Adipose tissue (tissue), 3 donors: Measurements from ENCODE around the gene CKS1B. TPM values are rescaled to one million over a fixed set of nuclear protein-coding genes. Genes with fewer than 3 reads are reported as not detected.
"Not testable (repeated sequence)": the region's sequence is repeated elsewhere in the genome, so short reads cannot be mapped to it uniquely, and the experiment has no call there.

Source experiments
- H3K27ac ChIP-seq: one replicate; pipeline ENCODE4 v1.5.1; 2013; ENCODE audit warnings: low read depth, low read length
- WGBS, 3 donors: extraction: QIAGEN DNeasy Blood & Tissue Kit; methylation state at CpG; one replicate each; pipeline ENCODE4 v1.1.7; 2013; 5-methylcytosine and 5-hydroxymethylcytosine counted together
- polyA plus RNA-seq, 3 donors: library from polyadenylated mRNA; stranded (reverse); fragments of 200-250 nt; gene quantifications; one replicate each; pipeline ENCODE4 v1.2.3, GENCODE V29; 2013
- donor health status: healthy with polysubstance abuse.
- donor health status: Bipolar disorder and iron deficiency.
- donor health status: healthy.

CKS1B gene
- polyA plus RNA-seq, 3 donors: 23.6 to 88.9 (median 76.3) TPM

- peak overlapping the region; percentile 80 for H3K27ac ChIP-seq
- 3 to 6% (median 4%) methylated on average over 35 to 37 of the region's 37 CpGs for WGBS, 3 donors
Measured at GRCh38 chr1:154973344-154974101, 958 bp upstream of the CKS1B start.

GRCh38 chr1:154974808-154975408 lies 427 bp downstream of the CKS1B start:
- peak overlapping the region; percentile 77 for H3K27ac ChIP-seq
- 0% methylated on average over 30 of the region's 30 CpGs for WGBS, 3 donors

DNA sequence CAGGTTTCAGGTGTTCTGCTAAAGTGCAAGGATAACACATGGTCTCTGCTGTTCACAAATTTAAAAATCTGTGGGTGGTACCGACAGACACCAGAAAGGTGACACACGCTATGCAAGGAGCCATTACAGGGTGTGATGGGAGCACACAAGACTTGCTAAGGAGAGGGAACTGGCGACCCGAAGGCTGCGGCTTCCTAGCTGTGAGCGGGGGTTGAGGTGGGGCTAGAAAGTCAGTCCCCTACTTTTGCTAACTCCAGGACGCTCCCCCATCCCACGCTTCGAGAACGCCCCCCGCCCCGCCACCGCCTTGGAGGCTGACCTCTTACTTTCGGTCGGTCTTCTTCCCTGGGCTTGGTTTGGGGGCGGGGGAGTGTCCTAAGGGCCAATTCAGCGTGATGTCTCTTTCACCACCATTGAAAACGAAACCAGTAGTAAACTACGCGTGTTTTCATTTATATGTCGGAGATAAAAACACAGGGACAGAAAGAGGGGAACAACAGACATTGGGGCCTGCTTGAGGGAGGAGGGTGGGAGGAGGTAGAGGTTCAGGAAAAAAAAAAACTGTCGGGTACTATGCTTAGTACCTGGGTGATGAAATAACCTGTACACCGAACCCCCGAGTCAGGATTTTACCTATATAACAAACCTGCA lies 1.1 kb downstream of the CKS1B start:
- peak overlapping the region; percentile 77 for H3K27ac ChIP-seq

DNA sequence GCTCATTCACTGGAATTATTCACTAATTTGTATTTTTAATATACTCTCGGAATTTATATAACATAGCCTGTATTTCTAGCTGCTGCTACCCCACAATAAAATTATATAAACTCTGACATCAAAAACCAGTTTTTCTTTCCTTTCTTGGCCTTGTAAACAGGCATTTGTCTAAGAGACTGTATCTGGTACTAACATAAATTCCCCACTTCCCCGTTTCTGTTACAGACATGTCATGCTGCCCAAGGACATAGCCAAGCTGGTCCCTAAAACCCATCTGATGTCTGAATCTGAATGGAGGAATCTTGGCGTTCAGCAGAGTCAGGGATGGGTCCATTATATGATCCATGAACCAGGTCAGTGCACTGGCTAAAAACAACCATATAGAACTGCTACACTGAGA lies 3.3 kb downstream of the CKS1B start:
- 49 to 60% (median 60%) methylated on average over 3 of the region's 3 CpGs for WGBS, 3 donors

More for the DNA sequence above, 1.1 kb downstream of the CKS1B start:
- 0 to 1% (median 0%) methylated on average over 24 of the region's 24 CpGs for WGBS, 3 donors

DNA sequence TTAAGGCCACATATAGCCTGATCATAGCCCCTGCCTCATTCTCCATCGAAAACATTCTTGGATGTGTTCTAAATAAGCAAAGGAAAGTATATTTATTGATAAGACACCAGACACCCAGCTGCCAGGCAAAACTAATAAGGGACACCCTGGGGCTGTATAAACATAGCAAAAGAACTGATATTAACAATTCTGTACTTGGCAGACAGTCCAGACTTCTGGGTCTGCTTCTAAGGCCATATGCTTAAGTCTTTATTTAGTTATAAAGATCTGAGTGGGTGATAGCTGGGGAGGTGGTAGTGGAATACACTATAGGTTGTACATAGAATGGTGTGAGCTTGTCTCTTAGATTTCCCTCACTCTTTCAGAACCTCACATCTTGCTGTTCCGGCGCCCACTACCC lies 3.9 kb downstream of the CKS1B start:
- H3K27ac ChIP-seq: no peak overlapping the region
- WGBS, 3 donors: 94 to 96% (median 95%) methylated on average over 3 of the region's 3 CpGs

More for the DNA sequence above, 3.3 kb downstream of the CKS1B start:
- H3K27ac ChIP-seq: not testable (repeated sequence)

DNA sequence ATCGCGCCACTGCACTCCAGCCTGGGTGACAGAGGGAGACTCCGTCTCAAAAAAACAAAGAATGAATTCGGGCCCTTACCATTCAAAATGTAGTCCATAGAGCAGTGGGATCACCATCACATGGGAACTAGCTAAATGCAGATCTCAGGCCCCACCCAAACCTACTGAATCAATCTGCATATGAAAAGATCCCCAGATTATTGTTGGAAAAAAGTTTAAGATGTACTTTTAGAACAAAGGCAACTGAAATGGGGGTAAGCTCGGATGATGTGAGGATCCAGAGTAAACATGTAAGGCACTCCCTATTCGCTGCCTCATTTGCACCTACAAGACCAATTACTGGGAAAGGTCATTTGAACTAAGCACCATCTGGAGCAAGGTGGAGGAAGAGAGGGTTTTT lies 7.9 kb downstream of the CKS1B start:
- H3K27ac ChIP-seq: no peak overlapping the region

DNA sequence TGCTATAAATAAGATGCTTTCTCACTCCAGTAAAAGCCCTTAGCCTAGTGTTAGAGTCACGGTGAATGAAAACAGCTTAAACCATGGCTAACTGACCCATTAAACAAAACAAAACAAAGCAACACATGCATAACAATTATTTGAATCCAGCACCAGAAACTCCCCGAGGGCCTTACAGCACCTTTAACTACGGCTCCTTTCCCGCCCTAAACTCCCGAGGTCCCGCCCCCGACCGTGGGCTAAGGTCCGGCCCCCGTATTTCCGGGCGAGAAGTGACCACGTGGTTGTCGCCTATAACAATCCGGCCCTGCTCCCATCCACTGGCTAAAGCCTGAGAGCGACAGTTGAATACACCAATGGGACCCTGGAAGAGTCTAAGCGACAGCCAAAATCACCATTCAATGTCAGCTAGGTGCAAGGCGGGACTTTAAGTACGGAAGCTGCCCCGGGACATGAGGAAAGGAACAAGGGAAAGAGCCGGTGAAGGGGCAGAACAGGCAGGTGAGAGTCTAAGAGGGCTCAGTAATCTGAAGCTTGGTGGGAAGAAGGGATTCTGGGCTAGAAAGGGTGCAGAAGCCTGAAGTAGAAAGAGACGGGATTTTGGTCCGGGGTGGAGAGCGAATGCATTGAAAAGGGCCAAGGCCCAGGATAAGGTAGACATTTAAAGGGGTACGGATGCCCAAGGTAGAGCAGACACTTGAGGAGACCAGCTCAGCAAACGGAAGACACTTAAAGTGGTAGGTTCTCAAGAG lies 8.6 kb downstream of the CKS1B start, which contains the start of gene FLAD1:
Gene FLAD1, plus strand, starts transcription at position 448 of the 752 bp plus-strand sequence. CDS start 351 bp downstream, outside the sequence.
- 0 to 1% (median 0%) methylated on average over 26 of the region's 26 CpGs for WGBS, 3 donors
- H3K27ac ChIP-seq: no peak within 1 kb of the TSS

More for the DNA sequence above, 7.9 kb downstream of the CKS1B start:
- 60 to 68% (median 62%) methylated on average over 6 of the region's 6 CpGs for WGBS, 3 donors

DNA sequence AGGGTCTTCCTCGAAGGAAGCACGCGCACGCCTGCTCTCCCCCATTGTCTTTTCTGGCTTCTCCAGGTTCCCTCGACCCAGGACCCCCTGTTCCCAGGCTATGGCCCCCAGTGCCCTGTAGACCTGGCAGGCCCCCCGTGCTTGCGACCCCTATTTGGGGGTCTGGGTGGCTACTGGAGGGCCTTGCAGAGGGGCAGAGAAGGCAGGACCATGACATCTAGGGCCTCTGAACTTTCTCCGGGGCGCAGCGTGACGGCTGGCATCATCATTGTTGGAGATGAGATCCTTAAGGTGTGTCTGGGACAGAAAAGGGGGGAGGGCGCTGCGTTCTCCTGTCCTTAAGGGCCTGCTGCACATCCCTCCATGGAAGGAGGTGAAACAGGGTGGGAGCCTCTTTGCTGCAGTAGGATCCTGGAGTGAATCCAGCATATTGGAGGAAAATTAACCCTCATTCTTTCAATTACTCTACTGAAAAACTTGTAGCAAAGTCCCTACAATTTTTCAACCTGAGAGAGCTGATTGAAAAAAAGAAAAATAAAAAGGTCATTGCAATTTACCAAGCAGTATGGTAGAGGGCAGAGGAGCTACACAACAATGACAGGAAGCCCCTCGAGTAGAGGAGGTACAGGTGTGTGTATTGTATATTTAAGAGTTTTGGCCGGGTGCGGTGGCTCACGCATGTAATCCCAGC lies 9.4 kb downstream of the CKS1B start:
- no peak overlapping the region for H3K27ac ChIP-seq

GRCh38 chr1:154986736-154987135 lies 12.3 kb downstream of the CKS1B start:
- 85 to 91% (median 91%) methylated on average over 4 of the region's 4 CpGs for WGBS, 3 donors
- H3K27ac ChIP-seq: not testable (repeated sequence)

More for the DNA sequence above, 9.4 kb downstream of the CKS1B start:
- 13 to 17% (median 16%) methylated on average over 17 of the region's 17 CpGs for WGBS, 3 donors

GRCh38 chr1:154987326-154987725 lies 12.8 kb downstream of the CKS1B start:
- no peak overlapping the region for H3K27ac ChIP-seq
- 51 to 62% (median 59%) methylated on average over 6 of the region's 6 CpGs for WGBS, 3 donors

DNA sequence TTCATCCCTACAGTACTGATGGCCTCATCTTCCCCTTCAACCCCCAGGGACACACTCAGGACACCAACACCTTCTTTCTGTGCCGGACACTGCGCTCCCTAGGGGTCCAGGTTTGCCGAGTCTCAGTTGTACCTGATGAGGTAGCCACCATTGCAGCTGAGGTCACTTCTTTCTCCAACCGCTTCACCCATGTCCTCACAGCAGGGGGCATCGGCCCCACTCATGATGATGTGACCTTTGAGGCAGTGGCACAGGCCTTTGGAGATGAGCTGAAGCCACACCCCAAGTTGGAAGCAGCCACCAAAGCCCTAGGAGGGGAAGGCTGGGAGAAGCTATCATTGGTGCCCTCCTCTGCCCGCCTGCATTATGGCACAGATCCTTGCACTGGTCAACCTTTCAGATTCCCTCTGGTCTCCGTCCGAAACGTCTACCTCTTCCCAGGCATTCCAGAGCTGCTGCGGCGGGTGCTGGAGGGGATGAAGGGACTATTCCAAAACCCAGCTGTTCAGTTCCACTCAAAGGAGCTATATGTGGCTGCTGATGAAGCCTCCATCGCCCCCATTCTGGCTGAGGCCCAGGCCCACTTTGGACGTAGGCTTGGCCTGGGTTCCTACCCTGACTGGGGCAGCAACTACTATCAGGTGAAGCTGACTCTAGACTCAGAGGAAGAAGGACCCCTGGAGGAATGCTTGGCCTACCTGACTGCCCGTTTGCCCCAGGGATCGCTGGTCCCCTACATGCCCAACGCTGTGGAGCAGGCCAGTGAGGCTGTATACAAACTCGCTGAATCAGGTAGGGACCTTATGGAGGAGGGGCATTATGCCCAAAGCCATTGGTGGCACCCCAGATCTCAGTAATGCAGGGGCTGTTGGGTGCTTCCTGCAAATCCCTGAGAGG lies 13.8 kb downstream of the CKS1B start:
- H3K27ac ChIP-seq: no peak overlapping the region
- WGBS, 3 donors: 86 to 90% (median 89%) methylated on average over 17 of the region's 17 CpGs

DNA sequence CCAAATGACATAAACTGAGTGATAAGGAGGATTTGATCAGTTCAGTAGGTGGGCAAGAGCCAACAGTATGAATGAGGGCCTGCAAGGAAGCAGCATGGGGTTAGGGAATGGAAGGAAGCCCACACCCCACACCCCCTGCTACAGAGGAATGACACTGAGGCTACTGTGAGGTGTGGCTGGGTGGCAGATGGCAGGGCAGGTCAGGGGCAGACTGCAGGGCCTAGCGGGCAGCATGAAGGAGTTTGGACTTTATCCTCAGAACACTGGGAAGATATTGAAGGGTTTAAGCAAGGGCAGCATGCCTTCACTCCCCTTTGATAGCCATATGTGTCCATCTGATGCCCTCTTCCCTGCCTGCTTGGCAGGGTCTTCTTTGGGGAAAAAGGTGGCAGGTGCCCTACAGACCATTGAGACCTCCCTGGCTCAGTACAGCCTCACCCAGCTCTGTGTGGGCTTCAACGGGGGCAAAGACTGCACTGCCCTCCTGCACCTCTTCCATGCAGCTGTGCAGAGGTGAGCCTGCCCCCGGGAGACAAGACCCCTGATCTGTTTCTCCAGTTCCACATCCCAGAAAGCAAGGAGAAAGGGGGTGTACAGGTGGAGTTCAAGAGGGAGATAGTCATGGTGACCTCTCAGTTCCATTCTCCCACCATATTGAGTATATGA lies 14.8 kb downstream of the CKS1B start:
- no peak overlapping the region for H3K27ac ChIP-seq
- WGBS, 3 donors: 87 to 95% (median 90%) methylated on average over 3 of the region's 3 CpGs

- WGBS, 3 donors: 90 to 94% (median 92%) methylated on average over 8 of the region's 8 CpGs
- H3K27ac ChIP-seq: no peak overlapping the region
Measured at GRCh38 chr1:154990276-154990675, 15.8 kb downstream of the CKS1B start.

DNA sequence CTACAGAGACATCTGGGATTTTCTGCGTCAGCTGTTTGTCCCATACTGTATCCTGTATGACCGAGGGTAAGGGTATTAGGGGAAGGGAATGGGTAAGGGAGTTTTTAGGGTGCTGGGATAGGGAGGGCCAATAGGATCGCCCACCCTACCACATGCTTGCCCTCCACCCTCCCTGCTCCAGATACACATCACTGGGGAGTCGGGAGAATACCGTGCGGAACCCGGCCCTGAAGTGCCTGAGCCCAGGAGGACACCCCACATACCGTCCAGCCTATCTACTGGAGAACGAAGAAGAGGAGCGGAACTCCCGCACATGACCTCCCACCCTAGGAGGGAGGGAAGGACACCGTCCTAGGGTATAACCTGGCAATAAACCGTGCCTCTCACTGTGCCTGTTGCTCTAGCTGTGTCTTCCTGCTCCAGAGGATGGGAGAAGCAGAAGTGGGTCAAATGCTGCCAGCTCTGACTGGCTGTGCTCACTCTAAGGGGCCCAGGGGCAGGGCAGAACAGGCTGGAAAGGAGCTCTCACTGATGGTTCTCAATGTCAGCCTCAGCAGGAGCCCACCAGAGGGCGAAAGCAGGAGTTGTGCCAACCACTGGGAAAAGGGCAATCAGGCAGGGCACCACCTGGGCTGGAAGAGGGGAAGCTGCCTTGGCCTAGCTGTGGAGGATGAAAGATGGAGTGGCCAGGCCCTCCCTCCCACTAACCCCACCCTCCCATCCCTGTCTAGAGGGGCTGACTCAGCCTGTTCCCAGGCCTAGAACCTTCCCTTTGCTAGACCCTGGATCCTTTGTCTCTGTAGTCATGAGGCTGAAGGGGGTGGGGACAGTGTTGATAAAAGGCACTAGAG lies 18.5 kb downstream of the CKS1B start:
- 72 to 82% (median 81%) methylated on average over 14 of the region's 14 CpGs for WGBS, 3 donors

DNA sequence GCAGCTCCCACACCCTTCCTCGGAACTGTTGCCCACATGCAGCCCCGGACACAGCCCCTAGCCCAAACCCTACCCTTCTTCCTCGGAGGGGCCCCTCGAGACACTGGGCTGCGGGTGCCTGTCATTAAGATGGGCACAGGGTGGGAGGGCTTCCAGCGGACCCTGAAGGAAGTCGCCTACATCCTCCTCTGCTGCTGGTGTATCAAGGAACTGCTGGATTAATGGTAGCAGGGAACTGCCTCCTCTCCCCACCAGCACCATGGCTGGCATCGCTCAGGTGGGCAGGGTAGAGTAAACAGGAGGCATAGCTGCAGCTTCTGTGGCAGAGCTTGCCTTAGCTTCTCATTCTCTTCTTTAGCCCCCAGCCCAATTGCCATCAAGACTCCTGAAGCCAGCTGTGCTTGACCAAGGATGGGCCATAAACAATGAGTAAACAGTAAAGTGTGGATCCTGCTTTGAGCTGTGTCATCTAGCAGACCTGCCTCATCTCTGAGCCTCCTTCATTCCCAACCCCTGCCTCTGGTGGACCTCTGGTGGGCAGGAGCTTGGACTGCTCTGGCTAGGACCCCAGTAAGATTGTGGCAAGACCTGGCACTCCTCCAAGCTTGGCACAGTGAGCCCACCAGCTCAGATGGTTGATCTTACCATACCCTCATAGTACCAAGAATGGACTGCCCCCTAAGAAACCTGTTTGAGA lies 19.2 kb downstream of the CKS1B start, which contains the start of gene LENEP:
Gene LENEP, plus strand, starts transcription at position 15 of the 697 bp plus-strand sequence. Its CDS starts 22 bp downstream, at position 37.
- no peak within 1 kb of the TSS for H3K27ac ChIP-seq
- 68 to 77% (median 71%) methylated on average over 8 of the region's 8 CpGs for WGBS, 3 donors

More for the DNA sequence above, 18.5 kb downstream of the CKS1B start:
- H3K27ac ChIP-seq: no peak overlapping the region
